CD8-positive, alpha-beta memory T cell (primary cell): ENCODE results near the gene UBAC2. TPM values are rescaled to one million over a fixed set of nuclear protein-coding genes. Genes with fewer than 3 reads are reported as not detected.

Source experiments
- CTCF ChIA-PET: fragments of 350-600 bp; sonication (Branson Sonifier 250); formaldehyde crosslinking; loops from one replicate; lab custom pipeline; 2021; ENCODE audit warnings: antibody characterized with exemption; lab: Charles Lee
- POLR2A ChIA-PET: fragments of 350-600 bp; sonication (Branson Sonifier 250); formaldehyde crosslinking; loops from one replicate; lab custom pipeline; 2021; ENCODE audit warnings: antibody characterized with exemption; lab: Charles Lee
- DNase-seq, 5 donors: peaks; one replicate each; pipeline versions ENCODE4 v3.0.0 to v3.0.0-alpha.2; 2020 to 2022; ENCODE audit warnings: mixed read lengths in 1 of 5
- H3K27ac ChIP-seq: one replicate; pipeline ENCODE4 v1.7.0; 2013; ENCODE audit warnings: low read depth, mild to moderate bottlenecking, low read length, moderate library complexity
- H3K27me3 ChIP-seq: 2 replicates; pipeline ENCODE4 v1.7.0; 2013; ENCODE audit warnings: low read length, mild to moderate bottlenecking; ENCODE audit not compliant: insufficient read depth, poor library complexity, severe bottlenecking
- H3K36me3 ChIP-seq: 2 replicates; pipeline ENCODE4 v1.7.0; 2013; ENCODE audit warnings: mild to moderate bottlenecking, low read length, moderate library complexity; ENCODE audit not compliant: insufficient read depth
- H3K4me1 ChIP-seq: 2 replicates; pipeline ENCODE4 v1.7.0; 2013; ENCODE audit warnings: mild to moderate bottlenecking, low read length, moderate library complexity; ENCODE audit not compliant: insufficient read depth
- H3K4me3 ChIP-seq: 2 replicates; pipeline ENCODE4 v1.7.0; 2013; ENCODE audit warnings: mild to moderate bottlenecking, low read length
- H3K9me3 ChIP-seq: 2 replicates; pipeline ENCODE4 v1.7.0; 2013; ENCODE audit warnings: mild to moderate bottlenecking, low read length
- H3K27ac Mint-ChIP-seq, 8 donors: one replicate each; pipeline ENCODE4 v1.8.0; 2020 to 2021; ENCODE audit warnings: mixed read lengths in 8 of 8, mild to moderate bottlenecking in 6 of 8, inconsistent platforms in 3 of 8, moderate library complexity in 3 of 8
- H3K27me3 Mint-ChIP-seq, 2 donors: one replicate each; pipeline ENCODE4 v1.8.0; 2020 to 2021; ENCODE audit warnings: mixed read lengths in 2 of 2, mild to moderate bottlenecking in 1 of 2, moderate library complexity in 1 of 2
- H3K36me3 Mint-ChIP-seq, 3 donors: one replicate each; pipeline ENCODE4 v1.8.0; 2020 to 2021; ENCODE audit warnings: mixed read lengths in 3 of 3, inconsistent platforms in 1 of 3, mild to moderate bottlenecking in 1 of 3
- H3K4me1 Mint-ChIP-seq, 3 donors: one replicate each; pipeline ENCODE4 v1.8.0; 2020 to 2021; ENCODE audit warnings: mixed read lengths in 3 of 3, inconsistent platforms in 1 of 3, mild to moderate bottlenecking in 1 of 3
- H3K4me3 Mint-ChIP-seq, 7 donors: one replicate each; pipeline ENCODE4 v1.8.0; 2020 to 2021; ENCODE audit warnings: mixed read lengths in 7 of 7, mild to moderate bottlenecking in 6 of 7, moderate library complexity in 4 of 7, inconsistent platforms in 2 of 7
- H3K9me3 Mint-ChIP-seq, 5 donors: one replicate each; pipeline ENCODE4 v1.8.0; 2020 to 2022; ENCODE audit warnings: mixed read lengths in 5 of 5, mild to moderate bottlenecking in 3 of 5, moderate library complexity in 2 of 5, inconsistent platforms in 1 of 5
- polyA plus RNA-seq: library from polyadenylated mRNA; unstranded; fragments of 300-500 nt; fragmentation: Illumina TruSeq; gene quantifications from one replicate; pipeline ENCODE4 v1.2.3, GENCODE V29; 2021
- total RNA-seq, 2 experiments: library from RNA; stranded (reverse); gene quantifications; one replicate each; pipeline ENCODE4 v1.2.3, GENCODE V29; 2021

The UBAC2 gene
- total and polyA plus RNA-seq, 3 experiments from 2014 or later, result 62.3 to 160 (median 63.7) TPM

- peaks cover 18 to 24% (median 19%) of the 10 kb centered on the region in 3 donors for H3K4me1 Mint-ChIP-seq
- peak overlapping the region in 1 of 8 donors; percentile 54 for H3K27ac Mint-ChIP-seq
- Histone ChIP-seq H3K4me1 (peaks cover 18% of the 10 kb centered on the region), H3K36me3 (no peaks in the 10 kb centered on the region), H3K27me3 (no peaks in the 10 kb centered on the region), H3K27ac (no peak overlapping the region), H3K4me3 (no peak overlapping the region), H3K9me3 (no peaks in the 10 kb centered on the region)
- DNase-seq, result no peak
- no peaks in the 10 kb centered on the region for H3K9me3 Mint-ChIP-seq
- no peaks in the 10 kb centered on the region for H3K36me3 Mint-ChIP-seq
- H3K27me3 Mint-ChIP-seq, result peaks cover 0 to 2% of the 10 kb centered on the region in 2 donors
- H3K4me3 Mint-ChIP-seq, result no peak overlapping the region
- CTCF ChIA-PET, result interaction anchor here (1.0 to 11.7 kb wide), 4 partner anchors 12 to 144 kb away, joined by 3 to 276 read pairs (median 4); partner anchors contain the start of gene GPR183
- POLR2A ChIA-PET, result interaction anchor here (0.6 kb wide), 1 partner anchor 84 kb away, joined by 3 read pairs; no protein-coding TSS in a partner anchor
Measured at GRCh38 chr13:99173606-99174005, 27.0 kb upstream of the UBAC2 start.

- Histone ChIP-seq H3K4me1 (peaks cover 28% of the 10 kb centered on the region), H3K4me3 (no peak overlapping the region), H3K9me3 (no peaks in the 10 kb centered on the region), H3K27ac (no peak overlapping the region), H3K36me3 (no peaks in the 10 kb centered on the region), H3K27me3 (no peaks in the 10 kb centered on the region)
- CTCF ChIA-PET, result interaction anchor here (1.4 to 11.7 kb wide), 2 partner anchors 95 to 177 kb away, joined by 3 to 276 read pairs; no protein-coding TSS in a partner anchor
- POLR2A ChIA-PET, result no interaction called here
- peaks cover 0 to 2% of the 10 kb centered on the region in 2 donors for H3K27me3 Mint-ChIP-seq
- H3K36me3 Mint-ChIP-seq, result no peaks in the 10 kb centered on the region
- H3K4me1 Mint-ChIP-seq, result peaks cover 28 to 34% (median 29%) of the 10 kb centered on the region in 3 donors
- H3K27ac Mint-ChIP-seq, result no peak overlapping the region
- DNase-seq, result no peak
- no peaks in the 10 kb centered on the region for H3K9me3 Mint-ChIP-seq
- H3K4me3 Mint-ChIP-seq, result no peak overlapping the region
Measured at GRCh38 chr13:99174533-99175100, 26.0 kb upstream of the UBAC2 start.

- peak overlapping the region; percentile 12 to 86 (median 77) for H3K4me3 Mint-ChIP-seq
- H3K4me1 Mint-ChIP-seq, result peaks cover 39 to 49% (median 42%) of the 10 kb centered on the region in 3 donors
Measured at GRCh38 chr13:99176309-99177276, 24.1 kb upstream of the UBAC2 start.

GRCh38 chr13:99178636-99179035 lies 22.0 kb upstream of the UBAC2 start:
- H3K4me3 Mint-ChIP-seq, result peak overlapping the region; percentile 1 to 84 (median 68)
- Histone ChIP-seq H3K36me3 (no peaks in the 10 kb centered on the region), H3K4me3 (no peak overlapping the region), H3K27ac (no peak overlapping the region), H3K4me1 (peaks cover 33% of the 10 kb centered on the region), H3K27me3 (no peaks in the 10 kb centered on the region), H3K9me3 (no peaks in the 10 kb centered on the region)
- H3K27me3 Mint-ChIP-seq, result no peaks in the 10 kb centered on the region
- peak in 3 of 5 donors; percentile 38 to 50 (median 45) for DNase-seq
- ChIA-PET POLR2A (interaction anchor here (1.0 to 1.2 kb wide), 2 partner anchors 22 to 78 kb away, joined by 4 read pairs; partner anchors contain the start of gene UBAC2), CTCF (interaction anchor here (1.3 to 11.7 kb wide), 5 partner anchors 21 to 262 kb away, joined by 4 to 276 read pairs (median 7); partner anchors contain the start of gene UBAC2)
- peaks cover 0 to 5% (median 2%) of the 10 kb centered on the region in 5 donors for H3K9me3 Mint-ChIP-seq
- H3K4me1 Mint-ChIP-seq, result peaks cover 39 to 49% (median 42%) of the 10 kb centered on the region in 3 donors
- no peaks in the 10 kb centered on the region for H3K36me3 Mint-ChIP-seq
- H3K27ac Mint-ChIP-seq, result peak overlapping the region; percentile 2 to 92 (median 87)

More at GRCh38 chr13:99176309-99177276, 24.1 kb upstream of the UBAC2 start:
- DNase-seq, result peak; percentile 69 to 83 (median 72)
- H3K36me3 Mint-ChIP-seq, result no peaks in the 10 kb centered on the region
- peak overlapping the region in 7 of 8 donors; percentile 4 to 94 (median 53) for H3K27ac Mint-ChIP-seq
- CTCF ChIA-PET, result interaction anchor here (0.6 to 11.7 kb wide), 61 partner anchors 9 to 678 kb away, joined by 3 to 276 read pairs (median 4); partner anchors contain the start of genes GPR18, GPR183 and UBAC2
- Histone ChIP-seq H3K4me3 (peak overlapping the region; percentile 49), H3K27ac (no peak overlapping the region), H3K36me3 (no peaks in the 10 kb centered on the region), H3K4me1 (peaks cover 33% of the 10 kb centered on the region), H3K27me3 (no peaks in the 10 kb centered on the region), H3K9me3 (no peaks in the 10 kb centered on the region)
- POLR2A ChIA-PET, result interaction anchor here (0.7 to 1.8 kb wide), 5 partner anchors 24 to 716 kb away, joined by 3 to 11 read pairs (median 6); partner anchors contain the start of gene UBAC2
- peaks cover 0 to 2% of the 10 kb centered on the region in 2 donors for H3K27me3 Mint-ChIP-seq
- H3K9me3 Mint-ChIP-seq, result peaks cover 0 to 2% (median 0%) of the 10 kb centered on the region in 5 donors

- POLR2A ChIA-PET, result interaction anchor here (0.6 kb wide), 1 partner anchor 227 kb away, joined by 5 read pairs; no protein-coding TSS in a partner anchor
- H3K27ac Mint-ChIP-seq, result peak overlapping the region; percentile 2 to 92 (median 87)
Measured at GRCh38 chr13:99179460-99179859, 21.2 kb upstream of the UBAC2 start.

GRCh38 chr13:99182439-99182838 lies 18.2 kb upstream of the UBAC2 start:
- H3K27ac Mint-ChIP-seq, result no peak overlapping the region

More at GRCh38 chr13:99179460-99179859, 21.2 kb upstream of the UBAC2 start:
- no peaks in the 10 kb centered on the region for H3K27me3 Mint-ChIP-seq
- no peaks in the 10 kb centered on the region for H3K27me3 ChIP-seq
- CTCF ChIA-PET, result interaction anchor here (0.8 to 11.7 kb wide), 3 partner anchors 76 to 257 kb away, joined by 4 to 276 read pairs (median 4); no protein-coding TSS in a partner anchor
- peaks cover 39 to 49% (median 42%) of the 10 kb centered on the region in 3 donors for H3K4me1 Mint-ChIP-seq
- no peaks in the 10 kb centered on the region for H3K9me3 ChIP-seq
- no peak overlapping the region for H3K4me3 ChIP-seq
- peaks cover 33% of the 10 kb centered on the region for H3K4me1 ChIP-seq
- H3K36me3 Mint-ChIP-seq, result peaks cover 0 to 3% (median 0%) of the 10 kb centered on the region in 3 donors
- no peaks in the 10 kb centered on the region for H3K36me3 ChIP-seq
- H3K4me3 Mint-ChIP-seq, result peak overlapping the region in 5 of 7 donors; percentile 28 to 76 (median 70)
- DNase-seq, result no peak
- no peak overlapping the region for H3K27ac ChIP-seq
- H3K9me3 Mint-ChIP-seq, result peaks cover 0 to 5% (median 3%) of the 10 kb centered on the region in 5 donors

GRCh38 chr13:99185606-99186005 lies 15.0 kb upstream of the UBAC2 start:
- Mint-ChIP-seq H3K4me3 (no peak overlapping the region), H3K4me1 (peaks cover 3 to 5% (median 4%) of the 10 kb centered on the region in 3 donors), H3K36me3 (peaks cover 0 to 3% (median 0%) of the 10 kb centered on the region in 3 donors), H3K27me3 (no peaks in the 10 kb centered on the region), H3K9me3 (peaks cover 0 to 5% (median 3%) of the 10 kb centered on the region in 5 donors), H3K27ac (no peak overlapping the region)
- no peak for DNase-seq
- Histone ChIP-seq H3K9me3 (no peaks in the 10 kb centered on the region), H3K4me1 (no peaks in the 10 kb centered on the region), H3K27ac (no peak overlapping the region), H3K36me3 (no peaks in the 10 kb centered on the region), H3K4me3 (no peak overlapping the region), H3K27me3 (no peaks in the 10 kb centered on the region)
- ChIA-PET POLR2A (no interaction called here), CTCF (interaction anchor here (0.8 to 3.2 kb wide), 6 partner anchors 9 to 84 kb away, joined by 3 to 26 read pairs (median 4); no protein-coding TSS in a partner anchor)

More at GRCh38 chr13:99182439-99182838, 18.2 kb upstream of the UBAC2 start:
- Mint-ChIP-seq H3K4me1 (peaks cover 31 to 36% (median 34%) of the 10 kb centered on the region in 3 donors), H3K27me3 (no peaks in the 10 kb centered on the region), H3K9me3 (peaks cover 0 to 5% (median 3%) of the 10 kb centered on the region in 5 donors), H3K36me3 (peaks cover 0 to 3% (median 0%) of the 10 kb centered on the region in 3 donors), H3K4me3 (no peak overlapping the region)
- ChIA-PET POLR2A (no interaction called here), CTCF (interaction anchor here (1.3 to 11.7 kb wide), 2 partner anchors 87 to 255 kb away, joined by 3 to 276 read pairs; no protein-coding TSS in a partner anchor)
- Histone ChIP-seq H3K4me3 (no peak overlapping the region), H3K27me3 (no peaks in the 10 kb centered on the region), H3K4me1 (peaks cover 24% of the 10 kb centered on the region), H3K27ac (no peak overlapping the region), H3K9me3 (no peaks in the 10 kb centered on the region), H3K36me3 (no peaks in the 10 kb centered on the region)
- DNase-seq, result no peak
